ENCODE data around the gene TASOR2. TPM values are rescaled to one million over a fixed set of nuclear protein-coding genes. Genes with fewer than 3 reads are reported as not detected.

TASOR2 gene
- polyA plus RNA-seq, 1 experiment: 27.1 TPM

DNA sequence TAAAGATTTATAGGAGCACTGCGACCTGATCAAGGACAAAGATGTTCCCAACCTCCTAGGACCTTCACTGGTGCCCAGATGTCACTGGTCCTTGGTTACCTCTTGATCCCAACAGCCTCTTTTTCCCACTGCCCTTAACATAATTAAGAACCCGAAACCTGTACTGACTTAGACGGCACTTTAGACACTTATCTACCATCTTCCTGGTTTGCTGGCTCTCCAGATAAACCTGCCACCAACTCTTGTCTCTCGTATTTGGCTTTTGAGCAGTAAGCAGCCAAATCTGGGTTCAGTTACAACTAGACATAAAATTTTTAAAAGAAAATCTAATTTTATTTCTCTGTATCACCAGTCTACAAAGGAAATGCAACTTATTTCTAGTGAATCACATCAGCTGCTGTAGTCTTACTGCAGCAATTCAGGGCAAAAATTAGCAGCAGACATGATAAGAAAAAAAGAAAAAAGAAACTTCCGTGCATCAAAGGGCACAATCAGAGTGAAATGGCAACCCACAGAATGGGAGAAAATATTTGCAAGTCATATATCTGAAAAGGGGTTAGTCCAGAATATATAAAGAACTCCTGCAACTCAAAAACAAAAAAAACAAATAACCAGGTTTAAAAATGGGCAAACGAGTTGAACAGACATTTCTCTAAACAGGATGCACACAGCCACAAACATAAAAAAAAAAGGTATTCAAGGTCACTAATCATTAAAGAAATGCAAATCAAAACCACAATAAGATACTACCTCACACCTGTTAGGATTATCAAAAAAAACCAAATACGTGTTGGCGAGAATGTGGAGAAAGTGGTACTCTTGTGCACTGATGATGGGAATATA is 27.7 kb upstream of the TASOR2 start:
- CTCF ChIA-PET: no interaction called here
- DNase-seq (ENCODE audit: low read depth): no peak
- no peak overlapping the region for H3K4me3 ChIP-seq (ENCODE audit: low read depth, low read length)
- TF ChIP-seq, protein P1, sequence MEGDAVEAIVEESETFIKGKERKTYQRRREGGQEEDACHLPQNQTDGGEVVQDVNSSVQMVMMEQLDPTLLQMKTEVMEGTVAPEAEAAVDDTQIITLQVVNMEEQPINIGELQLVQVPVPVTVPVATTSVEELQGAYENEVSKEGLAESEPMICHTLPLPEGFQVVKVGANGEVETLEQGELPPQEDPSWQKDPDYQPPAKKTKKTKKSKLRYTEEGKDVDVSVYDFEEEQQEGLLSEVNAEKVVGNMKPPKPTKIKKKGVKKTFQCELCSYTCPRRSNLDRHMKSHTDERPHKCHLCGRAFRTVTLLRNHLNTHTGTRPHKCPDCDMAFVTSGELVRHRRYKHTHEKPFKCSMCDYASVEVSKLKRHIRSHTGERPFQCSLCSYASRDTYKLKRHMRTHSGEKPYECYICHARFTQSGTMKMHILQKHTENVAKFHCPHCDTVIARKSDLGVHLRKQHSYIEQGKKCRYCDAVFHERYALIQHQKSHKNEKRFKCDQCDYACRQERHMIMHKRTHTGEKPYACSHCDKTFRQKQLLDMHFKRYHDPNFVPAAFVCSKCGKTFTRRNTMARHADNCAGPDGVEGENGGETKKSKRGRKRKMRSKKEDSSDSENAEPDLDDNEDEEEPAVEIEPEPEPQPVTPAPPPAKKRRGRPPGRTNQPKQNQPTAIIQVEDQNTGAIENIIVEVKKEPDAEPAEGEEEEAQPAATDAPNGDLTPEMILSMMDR (IDR thresholded peaks at IDR 0.05; ENCODE audit: insufficient read depth, low read depth, low read length): no peak
- POLR2A ChIA-PET: no interaction called here
- no peaks in the 10 kb centered on the region; the same call in 1 of the 2 replicates for H3K36me3 ChIP-seq (ENCODE audit: control insufficient read depth, insufficient read depth, low read length)
- no peaks in the 10 kb centered on the region for H3K27me3 ChIP-seq (ENCODE audit: control insufficient read depth, insufficient read depth, low read length)

DNA sequence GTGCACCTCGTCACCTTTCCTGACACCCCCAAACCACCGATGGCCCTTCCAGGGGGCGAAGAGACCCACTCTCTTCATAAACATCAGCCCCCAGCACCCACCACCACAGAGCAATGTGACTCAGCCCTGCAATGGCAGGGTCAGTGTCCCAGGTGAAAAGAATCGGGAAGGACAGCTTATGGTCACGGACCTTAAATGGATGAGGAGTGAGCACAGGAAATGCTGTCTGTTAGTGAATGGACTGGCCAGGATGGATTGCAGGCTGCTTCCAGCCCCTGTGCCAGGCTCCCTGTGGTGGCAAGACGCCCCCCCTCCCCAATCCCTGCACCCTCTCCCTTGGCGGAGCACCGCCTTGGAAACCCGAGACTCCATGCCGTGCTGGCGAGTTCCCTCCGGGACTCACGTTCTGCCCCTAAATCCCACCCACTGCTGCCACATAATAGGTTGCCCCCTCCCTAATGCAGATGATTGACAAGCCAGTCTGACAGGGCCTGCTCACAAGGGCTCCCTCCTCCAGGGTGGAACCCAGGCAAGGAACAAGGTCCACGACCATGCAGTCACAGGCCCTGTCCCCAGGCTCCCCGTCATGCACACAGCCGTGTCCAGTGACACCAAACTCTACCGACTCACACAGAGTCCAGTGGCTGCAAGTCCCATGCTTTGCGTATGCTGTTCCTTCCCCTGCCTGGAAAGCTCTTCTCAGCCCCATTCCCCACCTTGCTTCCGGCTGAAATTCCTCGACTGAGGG is 25.6 kb upstream of the TASOR2 start:
- ChIA-PET CTCF (interaction anchor here (1.7 kb wide), 1 partner anchor 29 kb away, joined by 4 read pairs; no protein-coding TSS in a partner anchor), POLR2A (no interaction called here)
- H3K27me3 ChIP-seq (ENCODE audit: control insufficient read depth, insufficient read depth, low read length): no peaks in the 10 kb centered on the region
- no peaks in the 10 kb centered on the region for H3K36me3 ChIP-seq (ENCODE audit: control insufficient read depth, insufficient read depth, low read length)
- H3K4me3 ChIP-seq (ENCODE audit: low read depth, low read length): no peak overlapping the region
- no peak for DNase-seq (ENCODE audit: low read depth)
- TF ChIP-seq, protein P1 (IDR thresholded peaks at IDR 0.05; ENCODE audit: insufficient read depth, low read depth, low read length): no peak

DNA sequence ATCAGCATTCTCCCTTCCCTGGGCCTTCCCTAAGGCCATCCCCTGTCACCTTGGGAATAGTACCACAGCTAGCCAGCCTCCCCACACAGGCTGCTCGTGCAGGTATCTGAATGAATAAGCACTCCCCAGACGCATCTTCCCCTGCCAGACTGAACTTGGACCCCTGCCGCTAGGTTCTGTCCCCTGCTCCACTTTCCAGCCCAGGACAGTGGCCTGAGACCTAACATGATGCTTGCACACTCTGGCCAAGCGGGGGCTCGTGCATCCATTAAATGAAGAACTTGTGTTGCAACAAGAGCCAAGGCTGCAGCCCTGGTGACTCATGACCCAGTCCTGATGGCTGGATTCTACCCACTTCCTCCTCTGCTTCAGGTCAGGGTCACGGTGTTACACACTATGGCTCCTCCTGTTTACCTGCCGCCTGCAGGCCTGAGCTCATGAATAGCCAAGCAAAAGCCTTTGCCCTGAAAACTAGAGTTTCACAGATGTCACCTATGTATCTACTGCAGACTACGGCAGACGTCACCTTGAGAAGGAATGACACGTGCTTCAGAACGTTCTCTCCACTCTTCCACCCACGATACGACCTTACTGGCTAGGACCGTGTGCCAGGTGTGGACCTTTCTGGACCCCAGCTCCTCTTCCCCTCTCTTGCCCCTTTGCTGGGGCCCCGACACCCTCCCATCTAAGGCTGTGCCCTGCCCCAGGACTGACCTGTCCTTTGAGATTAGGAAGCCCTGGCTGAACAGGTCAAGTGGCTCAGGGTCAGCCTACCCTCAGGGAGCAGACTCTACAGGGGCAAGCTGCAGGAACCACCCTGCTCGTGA is 24.7 kb upstream of the TASOR2 start:
- Histone ChIP-seq H3K36me3 (ENCODE audit: control insufficient read depth, insufficient read depth, low read length) (no peaks in the 10 kb centered on the region), H3K4me3 (ENCODE audit: low read depth, low read length) (no peak overlapping the region), H3K27me3 (ENCODE audit: control insufficient read depth, insufficient read depth, low read length) (no peaks in the 10 kb centered on the region)
- CTCF ChIA-PET: interaction anchor here (0.9 to 1.7 kb wide), 2 partner anchors 12 to 30 kb away, joined by 3 to 4 read pairs; no protein-coding TSS in a partner anchor
- TF ChIP-seq, protein P1 (IDR thresholded peaks at IDR 0.05; ENCODE audit: insufficient read depth, low read depth, low read length): no peak
- POLR2A ChIA-PET: no interaction called here
- DNase-seq (ENCODE audit: low read depth): peak; percentile 23

DNA sequence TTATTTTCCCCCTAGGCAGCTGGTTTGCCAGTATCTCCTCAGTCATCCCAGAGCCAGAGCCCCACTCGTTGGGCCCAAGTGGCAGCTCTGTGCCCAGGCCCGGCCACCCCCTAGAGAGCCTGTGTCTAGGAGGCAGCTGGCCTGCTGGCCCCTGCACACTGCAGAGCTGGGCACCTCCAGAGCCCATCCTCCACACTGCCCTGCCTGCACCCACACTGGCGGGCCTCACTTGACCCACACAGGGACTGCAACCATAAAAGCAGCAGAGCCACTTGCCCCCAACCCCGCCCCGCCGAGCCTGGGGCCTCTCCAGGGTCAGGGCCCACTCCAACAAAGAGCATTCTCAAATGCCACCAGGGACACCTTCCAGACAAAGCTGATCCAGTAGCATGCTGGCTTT is 23.6 kb upstream of the TASOR2 start:
- ChIA-PET POLR2A (no interaction called here), CTCF (interaction anchor here (0.6 to 1.7 kb wide), 3 partner anchors 11 to 276 kb away, joined by 3 to 4 read pairs (median 3); no protein-coding TSS in a partner anchor)
- TF ChIP-seq, protein P1 (IDR thresholded peaks at IDR 0.05; ENCODE audit: insufficient read depth, low read depth, low read length): no peak

More for the DNA sequence above, 23.6 kb upstream of the TASOR2 start:
- DNase-seq (ENCODE audit: low read depth): no peak
- Histone ChIP-seq H3K27me3 (ENCODE audit: control insufficient read depth, insufficient read depth, low read length) (no peaks in the 10 kb centered on the region), H3K4me3 (ENCODE audit: low read depth, low read length) (no peak overlapping the region), H3K36me3 (ENCODE audit: control insufficient read depth, insufficient read depth, low read length) (no peaks in the 10 kb centered on the region)
